ENCODE measurements around the gene EPB42.
"Not testable (repeated sequence)": the region's sequence is repeated elsewhere in the genome, so short reads cannot be mapped to it uniquely, and the experiment has no call there.

The EPB42 gene

DNA sequence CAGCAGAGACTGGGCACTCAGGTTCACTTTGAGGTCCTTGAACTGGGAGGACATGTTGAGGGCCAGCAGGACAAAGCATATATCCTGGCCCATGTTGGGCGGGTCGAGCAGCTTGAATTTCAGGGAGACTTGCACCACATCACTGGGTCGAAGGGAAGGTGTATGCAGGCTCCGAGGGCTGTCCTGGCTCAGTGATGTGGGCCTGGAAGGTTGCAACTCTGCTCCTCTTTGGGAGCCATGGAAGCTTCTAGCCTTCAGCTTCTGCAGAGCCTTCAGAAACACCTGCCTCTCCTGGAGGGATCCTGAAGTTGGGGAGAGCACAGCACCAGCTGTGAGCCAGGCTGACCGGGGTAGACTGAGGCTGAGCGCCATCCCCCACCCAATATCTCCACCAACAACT, 14.7 kb upstream of the EPB42 start:
- in situ Hi-C loops (cut with MboI; ENCODE audit: low pct_unique_long_range_greater_than_20kb, low sequenced_read_pairs, unreplicated experiment) = loop anchor here (10.0 kb wide), 1 partner anchor 49 kb away; no protein-coding TSS in a partner anchor
- DNase-seq (ENCODE audit: low spot score) = no peak
- TF ChIP-seq, protein P1, sequence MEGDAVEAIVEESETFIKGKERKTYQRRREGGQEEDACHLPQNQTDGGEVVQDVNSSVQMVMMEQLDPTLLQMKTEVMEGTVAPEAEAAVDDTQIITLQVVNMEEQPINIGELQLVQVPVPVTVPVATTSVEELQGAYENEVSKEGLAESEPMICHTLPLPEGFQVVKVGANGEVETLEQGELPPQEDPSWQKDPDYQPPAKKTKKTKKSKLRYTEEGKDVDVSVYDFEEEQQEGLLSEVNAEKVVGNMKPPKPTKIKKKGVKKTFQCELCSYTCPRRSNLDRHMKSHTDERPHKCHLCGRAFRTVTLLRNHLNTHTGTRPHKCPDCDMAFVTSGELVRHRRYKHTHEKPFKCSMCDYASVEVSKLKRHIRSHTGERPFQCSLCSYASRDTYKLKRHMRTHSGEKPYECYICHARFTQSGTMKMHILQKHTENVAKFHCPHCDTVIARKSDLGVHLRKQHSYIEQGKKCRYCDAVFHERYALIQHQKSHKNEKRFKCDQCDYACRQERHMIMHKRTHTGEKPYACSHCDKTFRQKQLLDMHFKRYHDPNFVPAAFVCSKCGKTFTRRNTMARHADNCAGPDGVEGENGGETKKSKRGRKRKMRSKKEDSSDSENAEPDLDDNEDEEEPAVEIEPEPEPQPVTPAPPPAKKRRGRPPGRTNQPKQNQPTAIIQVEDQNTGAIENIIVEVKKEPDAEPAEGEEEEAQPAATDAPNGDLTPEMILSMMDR (IDR thresholded peaks at IDR 0.05; ENCODE audit: extremely low read depth, insufficient read depth, missing control alignments) = no peak

DNA sequence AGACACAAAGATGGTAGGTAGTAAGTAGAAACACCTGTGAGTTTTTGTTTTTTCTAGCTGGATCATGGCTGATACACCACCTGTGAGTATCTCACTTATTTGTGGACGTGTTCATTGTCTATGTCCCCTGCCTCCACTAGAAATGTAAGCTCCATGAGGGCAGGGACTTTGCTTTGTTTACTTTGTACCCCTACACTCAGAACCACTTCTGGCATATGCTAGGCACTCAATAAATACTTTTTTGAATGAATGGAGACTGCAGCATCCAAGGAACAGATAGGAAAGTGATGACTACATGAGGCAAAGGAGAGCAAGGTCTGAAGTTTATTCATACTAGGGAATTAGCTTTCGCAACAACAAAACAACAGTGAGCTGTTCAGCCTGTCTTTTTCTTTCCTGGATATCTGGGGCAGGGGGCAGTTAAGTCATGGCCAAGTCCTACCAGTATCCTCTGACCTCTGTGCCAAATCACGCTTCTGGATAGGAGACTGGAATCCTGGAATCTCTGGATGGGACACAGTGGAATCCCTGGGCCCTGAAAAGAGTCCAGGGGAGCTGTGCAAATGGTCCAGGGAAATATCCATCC, 11.6 kb upstream of the EPB42 start:
- DNase-seq (ENCODE audit: low spot score) = no peak
- in situ Hi-C loops (cut with MboI; ENCODE audit: low pct_unique_long_range_greater_than_20kb, low sequenced_read_pairs, unreplicated experiment) = loop anchor here (10.0 kb wide), 1 partner anchor 52 kb away; no protein-coding TSS in a partner anchor

DNA sequence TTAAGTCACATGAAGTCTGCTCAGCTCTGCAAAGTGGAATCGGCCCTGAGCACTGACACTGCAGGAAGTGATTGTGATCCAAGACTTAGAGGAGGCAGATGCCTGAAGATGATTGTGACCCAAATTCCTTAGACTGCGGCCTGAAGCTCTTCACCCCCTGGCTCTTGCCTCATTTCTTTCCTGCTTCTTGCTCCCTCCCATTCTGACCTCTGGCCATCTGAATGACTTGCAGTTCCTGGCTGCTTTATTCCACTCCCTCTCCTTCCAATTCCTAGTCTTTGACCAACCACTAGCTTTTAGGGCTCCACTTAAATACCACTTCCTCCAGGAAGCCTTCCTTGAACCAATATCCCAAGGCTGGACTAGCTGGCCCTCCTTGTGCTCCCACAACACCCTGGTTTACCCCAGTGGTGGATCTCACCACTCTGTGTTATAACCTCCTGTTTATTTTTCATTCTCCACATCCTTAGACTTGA, 9.9 kb upstream of the EPB42 start:
- TF ChIP-seq, protein P1 (IDR thresholded peaks at IDR 0.05; ENCODE audit: extremely low read depth, insufficient read depth, missing control alignments) = no peak
- no peak for DNase-seq (ENCODE audit: low spot score)
- in situ Hi-C loops (cut with MboI; ENCODE audit: low pct_unique_long_range_greater_than_20kb, low sequenced_read_pairs, unreplicated experiment) = loop anchor here (10.0 kb wide), 1 partner anchor 54 kb away; no protein-coding TSS in a partner anchor

More for the DNA sequence above, 11.6 kb upstream of the EPB42 start:
- TF ChIP-seq, protein P1 (IDR thresholded peaks at IDR 0.05; ENCODE audit: extremely low read depth, insufficient read depth, missing control alignments) = no peak

- TF ChIP-seq, protein P1 (IDR thresholded peaks at IDR 0.05; ENCODE audit: extremely low read depth, insufficient read depth, missing control alignments) = no peak
- in situ Hi-C loops (cut with MboI; ENCODE audit: low pct_unique_long_range_greater_than_20kb, low sequenced_read_pairs, unreplicated experiment) = loop anchor here (10.0 kb wide), 1 partner anchor 55 kb away; no protein-coding TSS in a partner anchor
- DNase-seq (ENCODE audit: low spot score) = no peak
These were observed 9.2 kb upstream of the EPB42 start for GRCh38 chr15:43229977-43230376.

- TF ChIP-seq, protein P1 (IDR thresholded peaks at IDR 0.05; ENCODE audit: extremely low read depth, insufficient read depth, missing control alignments) = no peak
- in situ Hi-C loops (cut with MboI; ENCODE audit: low pct_unique_long_range_greater_than_20kb, low sequenced_read_pairs, unreplicated experiment) = no loop called here
- DNase-seq (ENCODE audit: low spot score) = no peak
These were observed 5.9 kb upstream of the EPB42 start for GRCh38 chr15:43226436-43227305.

DNA sequence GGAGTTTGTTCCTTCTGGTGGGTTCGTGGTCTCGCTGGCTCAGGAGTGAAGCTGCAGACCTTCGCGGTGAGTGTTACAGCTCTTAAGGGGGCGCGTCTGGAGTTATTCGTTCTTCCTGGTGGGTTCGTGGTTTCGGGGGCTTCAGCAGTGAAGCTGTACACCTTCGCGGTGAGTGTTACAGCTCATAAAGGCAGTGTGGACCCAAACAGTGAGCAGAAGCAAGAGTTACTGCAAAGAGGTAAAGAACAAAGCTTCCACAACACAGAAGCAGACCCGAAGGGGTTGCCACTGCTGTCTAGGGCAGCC, 5.1 kb upstream of the EPB42 start:
- in situ Hi-C loops (cut with MboI; ENCODE audit: low pct_unique_long_range_greater_than_20kb, low sequenced_read_pairs, unreplicated experiment); DNase-seq (ENCODE audit: low spot score): not testable (repeated sequence)

Measured in GM13977 (cell line).